ENCODE measurements around the gene PPP1R13L.

DNA sequence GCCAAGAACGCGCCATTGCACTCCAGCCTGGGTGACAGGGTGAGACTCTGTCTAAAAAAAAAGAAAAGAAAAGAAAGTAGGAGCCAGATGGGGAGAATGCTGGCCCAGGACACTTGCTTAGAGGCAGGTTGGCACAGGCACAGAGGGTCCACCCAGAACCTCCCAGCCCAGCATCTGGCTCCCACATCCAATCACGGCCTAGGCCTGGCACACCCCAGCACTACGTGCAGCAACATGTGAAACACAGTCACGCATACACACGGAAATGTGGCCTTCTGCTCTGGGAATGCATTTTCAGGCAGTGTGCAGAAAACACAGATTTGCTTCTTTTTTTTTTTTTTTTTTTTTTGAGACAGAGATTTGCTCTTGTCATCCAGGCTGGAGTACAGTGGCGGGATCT is 42.1 kb upstream of the PPP1R13L start:
- TF ChIP-seq EZH2 (IDR thresholded peaks at IDR 0.05; ENCODE audit: insufficient read depth, poor library complexity, severe bottlenecking), result no peak
- TF ChIP-seq EZH2phosphoT487 (IDR thresholded peaks at IDR 0.05; ENCODE audit: insufficient read depth, low read depth), result no peak

All from GM23248 (cell line).